ENCODE data around the gene PPARG.
"Not testable (repeated sequence)": the region's sequence is repeated elsewhere in the genome, so short reads cannot be mapped to it uniquely, and the experiment has no call there.

Gene PPARG

GRCh38 chr3:12379640-12380429, 91.0 kb downstream of the PPARG start:
- DNase-seq (ENCODE audit: low read depth): no peak

- DNase-seq (ENCODE audit: low read depth): no peak
These were observed 91.6 kb downstream of the PPARG start for GRCh38 chr3:12380461-12380860.

DNA sequence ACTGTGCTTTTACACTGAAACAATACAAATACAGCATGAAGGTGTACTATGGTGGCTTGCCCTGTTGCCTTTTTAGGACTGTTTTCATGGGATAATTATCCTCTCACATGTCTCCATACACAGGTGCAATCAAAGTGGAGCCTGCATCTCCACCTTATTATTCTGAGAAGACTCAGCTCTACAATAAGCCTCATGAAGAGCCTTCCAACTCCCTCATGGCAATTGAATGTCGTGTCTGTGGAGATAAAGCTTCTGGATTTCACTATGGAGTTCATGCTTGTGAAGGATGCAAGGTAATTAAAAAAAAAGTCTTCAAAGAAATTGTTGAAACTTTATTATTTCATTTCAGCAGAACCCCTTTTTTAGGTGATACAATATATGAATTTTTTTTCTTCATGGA, 92.3 kb downstream of the PPARG start:
- no peak for DNase-seq (ENCODE audit: low read depth)

- DNase-seq (ENCODE audit: low read depth): no peak
These were observed 94.3 kb downstream of the PPARG start for GRCh38 chr3:12383218-12383617.

DNA sequence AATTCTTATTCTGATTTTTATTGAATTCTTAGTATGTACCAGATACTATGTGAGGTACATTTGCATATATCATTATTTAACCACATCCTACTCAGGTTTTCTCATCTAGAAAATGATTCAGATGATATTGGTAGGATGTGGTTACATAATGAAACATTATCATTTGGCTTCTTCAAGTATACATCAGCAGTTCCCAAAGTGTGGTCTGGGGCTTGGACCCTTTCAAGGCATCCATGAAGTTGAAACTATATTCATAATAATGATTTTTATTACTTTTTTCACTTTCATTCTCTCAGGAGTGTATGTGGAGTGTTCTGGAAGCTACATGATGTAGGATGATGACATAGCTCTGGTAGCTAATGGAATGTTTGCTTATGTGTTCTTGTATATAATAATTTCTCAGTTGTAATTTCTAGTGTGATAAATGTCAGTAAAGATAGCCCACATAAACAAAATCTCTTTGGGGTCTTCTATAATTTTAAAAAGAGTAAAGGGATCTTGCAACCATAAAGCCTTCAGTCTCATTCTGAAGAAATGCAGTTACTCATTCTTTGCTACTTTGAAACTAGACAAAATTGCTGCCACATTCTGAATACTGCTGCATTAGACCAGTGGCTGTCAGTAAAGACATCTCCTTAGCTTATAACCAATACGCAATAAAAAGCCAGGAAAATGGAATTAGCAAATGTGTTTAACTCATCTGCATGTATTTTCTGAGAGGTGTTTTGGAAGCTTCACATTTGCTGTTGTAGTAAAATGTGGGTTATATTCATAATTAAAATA, 95.8 kb downstream of the PPARG start:
- no peak for DNase-seq (ENCODE audit: low read depth)

GRCh38 chr3:12386514-12387291, 97.8 kb downstream of the PPARG start:
- not testable (repeated sequence) for DNase-seq (ENCODE audit: low read depth)

- DNase-seq (ENCODE audit: low read depth): no peak
These were observed 99.3 kb downstream of the PPARG start for GRCh38 chr3:12388185-12388584.

- DNase-seq (ENCODE audit: low read depth): no peak
These were observed 103.4 kb downstream of the PPARG start for GRCh38 chr3:12392101-12392878.

- DNase-seq (ENCODE audit: low read depth): no peak
These were observed 105.0 kb downstream of the PPARG start for GRCh38 chr3:12393894-12394293.

DNA sequence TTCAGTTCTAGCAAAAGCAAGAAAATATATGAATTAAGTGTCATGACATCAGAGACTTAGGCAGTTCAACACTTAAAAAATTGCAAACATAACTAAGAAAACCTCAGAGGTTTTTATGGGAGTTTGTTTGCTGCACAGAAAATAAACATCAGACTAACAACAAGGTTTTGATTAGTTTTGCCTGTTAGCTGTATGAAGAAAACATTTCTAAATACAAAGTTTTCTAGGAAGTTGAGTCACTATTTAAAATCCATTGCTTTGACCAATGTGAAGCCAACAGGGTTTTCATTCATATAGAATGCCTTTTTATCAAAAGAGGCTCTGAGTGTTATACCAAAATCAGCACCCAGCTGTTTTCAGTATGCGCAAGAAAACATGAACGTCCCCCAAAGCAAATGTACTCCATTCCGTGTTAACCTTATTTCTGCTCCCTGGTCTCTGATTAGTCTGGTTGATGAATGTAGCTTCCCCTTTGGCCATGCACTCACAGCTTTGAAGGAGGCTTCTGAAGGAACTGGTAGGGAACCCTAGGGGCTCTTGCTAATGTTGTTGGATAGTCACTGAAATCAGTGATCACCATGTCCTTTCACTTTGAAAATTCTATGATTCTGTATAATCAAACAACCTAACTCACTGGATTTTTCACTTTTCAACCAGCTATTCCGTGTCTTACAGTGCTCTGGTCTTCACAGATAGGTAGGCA, 105.8 kb downstream of the PPARG start:
- DNase-seq (ENCODE audit: low read depth): no peak

GRCh38 chr3:12395349-12396012, 106.6 kb downstream of the PPARG start:
- DNase-seq (ENCODE audit: low read depth): no peak

- DNase-seq (ENCODE audit: low read depth): no peak
These were observed 107.6 kb downstream of the PPARG start for GRCh38 chr3:12396471-12396870.

DNA sequence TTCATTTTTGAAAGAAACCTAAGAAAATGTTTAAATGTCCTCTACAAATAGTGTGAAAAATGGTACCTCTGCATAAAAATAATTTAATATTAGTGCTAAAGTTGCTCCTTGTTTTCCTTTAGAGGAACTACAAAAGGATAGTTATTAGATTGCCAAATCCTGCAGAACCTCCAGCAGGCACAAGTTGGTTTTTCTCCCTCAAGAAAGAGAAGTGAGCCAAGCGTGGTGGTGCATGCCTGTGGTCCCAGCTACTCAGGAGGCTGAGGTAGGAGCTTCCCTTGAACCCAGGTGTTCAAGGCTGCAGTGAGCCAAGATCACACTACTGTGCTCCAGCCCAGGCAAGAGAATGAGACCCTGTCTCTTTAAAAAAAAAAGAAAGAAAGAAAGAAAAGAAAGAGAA, 110.4 kb downstream of the PPARG start:
- no peak for DNase-seq (ENCODE audit: low read depth)

- no peak for DNase-seq (ENCODE audit: low read depth)
These were observed 111.8 kb downstream of the PPARG start for GRCh38 chr3:12400616-12401194.

DNA sequence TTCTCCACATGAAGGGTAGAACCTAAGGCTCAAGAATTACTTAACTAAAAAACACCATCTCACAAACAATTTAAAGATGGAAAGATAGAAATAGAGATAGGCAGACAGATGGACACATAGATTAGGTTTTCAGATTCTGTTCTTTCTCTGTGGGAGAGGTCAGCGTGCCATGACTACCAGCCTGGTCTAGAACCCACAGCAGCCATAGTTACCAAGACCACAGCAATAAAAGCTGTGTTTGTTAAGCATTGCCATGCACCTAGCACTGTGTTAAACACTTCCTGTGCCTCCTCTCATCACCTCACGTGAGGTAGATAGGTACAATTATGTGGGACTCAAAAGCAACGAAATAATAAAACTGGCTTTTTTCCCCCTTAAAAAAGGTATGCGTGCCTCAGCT, 112.3 kb downstream of the PPARG start:
- no peak for DNase-seq (ENCODE audit: low read depth)

DNA sequence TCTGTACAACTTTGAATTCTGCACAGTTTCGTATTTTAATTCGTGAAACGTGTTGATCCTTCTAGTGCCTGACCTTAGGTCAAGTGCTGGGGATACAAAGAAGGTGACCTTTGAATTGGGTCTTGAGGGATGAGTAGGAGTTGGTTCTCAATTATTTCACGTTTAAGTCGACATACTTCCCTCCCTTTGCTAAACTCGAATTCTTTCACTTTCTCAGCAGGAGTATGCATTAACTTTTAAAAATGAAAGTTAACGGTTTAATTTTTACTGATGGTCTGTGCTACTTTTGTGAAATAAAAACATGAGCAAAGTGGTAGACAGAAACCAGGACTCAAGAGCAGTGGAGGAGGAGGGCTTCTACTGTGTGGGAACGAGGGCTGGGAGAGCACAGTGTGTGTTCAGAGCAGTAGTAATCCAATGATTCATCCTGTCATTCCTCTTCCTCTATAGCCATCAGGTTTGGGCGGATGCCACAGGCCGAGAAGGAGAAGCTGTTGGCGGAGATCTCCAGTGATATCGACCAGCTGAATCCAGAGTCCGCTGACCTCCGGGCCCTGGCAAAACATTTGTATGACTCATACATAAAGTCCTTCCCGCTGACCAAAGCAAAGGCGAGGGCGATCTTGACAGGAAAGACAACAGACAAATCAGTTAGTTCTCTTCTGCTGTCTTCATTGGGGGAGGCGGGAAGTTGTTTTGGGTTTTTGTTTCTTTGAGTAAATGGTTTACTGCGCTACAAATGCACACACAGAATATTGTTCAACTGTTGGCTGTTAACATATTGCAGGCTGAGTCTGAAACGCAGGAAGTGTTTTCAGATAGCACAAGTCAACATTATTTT, 116.8 kb downstream of the PPARG start:
- DNase-seq (ENCODE audit: low read depth): no peak

GRCh38 chr3:12408984-12409683, 120.3 kb downstream of the PPARG start:
- DNase-seq (ENCODE audit: low read depth): no peak

DNA sequence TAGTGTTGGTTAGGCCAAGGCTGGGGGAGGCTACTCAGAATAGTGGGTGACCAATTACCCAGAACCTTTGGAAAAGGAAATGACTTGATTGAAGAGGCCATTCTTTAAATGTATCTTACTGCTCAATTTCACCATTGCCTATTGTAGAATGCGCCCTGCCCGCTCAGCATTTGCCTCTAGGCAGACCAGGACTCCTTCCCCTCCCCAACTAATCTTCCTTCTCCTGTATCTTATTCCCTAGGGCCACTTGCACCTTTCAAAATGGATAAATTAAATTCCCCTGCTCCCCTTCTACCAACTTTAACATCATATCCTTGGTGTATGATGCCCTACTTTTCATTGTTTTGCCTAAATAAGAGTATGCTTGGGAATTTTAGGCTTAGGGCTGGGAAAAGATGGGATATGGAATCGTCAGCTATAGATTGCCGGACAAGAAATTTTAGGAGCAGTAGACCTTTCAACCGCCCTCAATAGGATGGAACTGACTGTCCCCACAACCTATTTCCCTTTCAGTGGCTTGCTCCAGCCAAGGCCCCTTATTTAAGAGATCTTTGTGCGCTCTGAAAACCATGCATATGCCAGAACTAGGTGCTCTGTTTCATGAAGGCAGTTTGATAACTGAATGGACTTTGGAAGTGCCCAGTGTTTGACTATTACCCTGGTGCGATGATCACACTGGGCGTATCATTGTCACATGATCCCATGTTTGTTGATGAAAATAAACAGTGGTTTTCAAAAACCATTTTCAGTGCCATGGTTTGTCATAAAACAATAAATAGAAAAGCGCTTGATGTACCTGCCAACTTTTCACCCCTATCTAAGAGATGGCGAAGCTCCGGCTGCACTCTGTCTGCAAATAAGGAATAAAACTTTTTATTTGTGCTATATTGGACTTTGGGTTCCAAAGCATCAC, 121.1 kb downstream of the PPARG start:
- DNase-seq (ENCODE audit: low read depth): no peak

All from activated T-cell treated with anti-CD3 and anti-CD28 coated beads for 1 hour (primary cell).